HG03432 (cell line): ENCODE measurements around the gene KLF14.
"Not testable (repeated sequence)": the region's sequence is repeated elsewhere in the genome, so short reads cannot be mapped to it uniquely, and the experiment has no call there.

ENCODE experiments used
- ATAC-seq: cut with Tn5 transposase; IDR thresholded peaks from one replicate; pipeline ENCODE4 v1.9.1; 2021; ENCODE audit warnings: mild to moderate bottlenecking, moderate library complexity; ENCODE audit not compliant: unreplicated experiment

The KLF14 gene

GRCh38 chr7:130719541-130719940, 14.5 kb downstream of the KLF14 start:
- ATAC-seq, result no peak

GRCh38 chr7:130712416-130712815, 21.6 kb downstream of the KLF14 start:
- no peak for ATAC-seq

- no peak for ATAC-seq
Observed at GRCh38 chr7:130708766-130709165, 25.2 kb downstream of the KLF14 start.

- ATAC-seq, result no peak
Observed at GRCh38 chr7:130708001-130708400, 26.0 kb downstream of the KLF14 start.

GRCh38 chr7:130703851-130704250, 30.2 kb downstream of the KLF14 start:
- ATAC-seq, result no peak

- no peak for ATAC-seq
Observed at GRCh38 chr7:130701650-130702049, 32.4 kb downstream of the KLF14 start.

GRCh38 chr7:130700760-130701159, 33.2 kb downstream of the KLF14 start:
- no peak for ATAC-seq

- ATAC-seq, result no peak
Observed at GRCh38 chr7:130699686-130700085, 34.3 kb downstream of the KLF14 start.

GRCh38 chr7:130697820-130698219, 36.2 kb downstream of the KLF14 start:
- ATAC-seq, result no peak

- no peak for ATAC-seq
Observed at GRCh38 chr7:130695840-130696239, 38.2 kb downstream of the KLF14 start.

GRCh38 chr7:130692396-130692795, 41.6 kb downstream of the KLF14 start:
- not testable (repeated sequence) for ATAC-seq

GRCh38 chr7:130689683-130690082, 44.3 kb downstream of the KLF14 start:
- ATAC-seq, result no peak

GRCh38 chr7:130683026-130683425, 51.0 kb downstream of the KLF14 start:
- ATAC-seq, result no peak
